ENCODE data around the gene OR51S1.

The OR51S1 gene, protein sequence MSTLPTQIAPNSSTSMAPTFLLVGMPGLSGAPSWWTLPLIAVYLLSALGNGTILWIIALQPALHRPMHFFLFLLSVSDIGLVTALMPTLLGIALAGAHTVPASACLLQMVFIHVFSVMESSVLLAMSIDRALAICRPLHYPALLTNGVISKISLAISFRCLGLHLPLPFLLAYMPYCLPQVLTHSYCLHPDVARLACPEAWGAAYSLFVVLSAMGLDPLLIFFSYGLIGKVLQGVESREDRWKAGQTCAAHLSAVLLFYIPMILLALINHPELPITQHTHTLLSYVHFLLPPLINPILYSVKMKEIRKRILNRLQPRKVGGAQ

DNA sequence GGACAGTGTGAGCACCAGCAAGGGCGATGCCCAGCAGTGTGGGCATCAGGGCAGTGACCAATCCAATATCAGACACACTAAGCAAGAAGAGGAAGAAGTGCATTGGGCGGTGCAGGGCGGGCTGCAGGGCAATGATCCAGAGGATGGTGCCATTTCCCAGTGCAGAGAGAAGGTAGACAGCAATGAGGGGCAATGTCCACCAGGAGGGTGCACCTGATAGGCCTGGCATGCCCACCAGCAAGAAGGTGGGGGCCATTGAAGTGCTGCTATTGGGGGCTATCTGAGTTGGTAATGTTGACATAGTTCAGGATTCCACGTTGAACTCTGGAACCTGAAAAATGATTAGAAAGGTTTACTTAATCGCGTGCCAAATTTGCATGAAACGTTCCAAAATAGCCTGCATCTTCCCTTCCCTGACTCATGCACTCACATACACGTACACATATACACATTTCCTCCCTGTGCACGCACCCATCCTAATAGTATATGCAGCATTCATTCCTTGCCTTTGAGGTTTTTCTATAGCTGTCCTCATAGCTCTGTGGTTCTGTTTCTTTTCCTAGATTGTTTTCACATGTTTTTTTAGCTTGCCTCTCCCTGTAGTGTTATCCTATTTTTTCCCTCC is at the start of gene OR51S1:
Gene OR51S1 (minus strand): TSS at position 301 of the 625 bp plus-strand sequence. CDS start 0 bp downstream, at position 301.
- TF ChIP-seq, protein P1, sequence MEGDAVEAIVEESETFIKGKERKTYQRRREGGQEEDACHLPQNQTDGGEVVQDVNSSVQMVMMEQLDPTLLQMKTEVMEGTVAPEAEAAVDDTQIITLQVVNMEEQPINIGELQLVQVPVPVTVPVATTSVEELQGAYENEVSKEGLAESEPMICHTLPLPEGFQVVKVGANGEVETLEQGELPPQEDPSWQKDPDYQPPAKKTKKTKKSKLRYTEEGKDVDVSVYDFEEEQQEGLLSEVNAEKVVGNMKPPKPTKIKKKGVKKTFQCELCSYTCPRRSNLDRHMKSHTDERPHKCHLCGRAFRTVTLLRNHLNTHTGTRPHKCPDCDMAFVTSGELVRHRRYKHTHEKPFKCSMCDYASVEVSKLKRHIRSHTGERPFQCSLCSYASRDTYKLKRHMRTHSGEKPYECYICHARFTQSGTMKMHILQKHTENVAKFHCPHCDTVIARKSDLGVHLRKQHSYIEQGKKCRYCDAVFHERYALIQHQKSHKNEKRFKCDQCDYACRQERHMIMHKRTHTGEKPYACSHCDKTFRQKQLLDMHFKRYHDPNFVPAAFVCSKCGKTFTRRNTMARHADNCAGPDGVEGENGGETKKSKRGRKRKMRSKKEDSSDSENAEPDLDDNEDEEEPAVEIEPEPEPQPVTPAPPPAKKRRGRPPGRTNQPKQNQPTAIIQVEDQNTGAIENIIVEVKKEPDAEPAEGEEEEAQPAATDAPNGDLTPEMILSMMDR (conservative IDR thresholded peaks at IDR 0.05) = no peak
- TF ChIP-seq ZFX (IDR thresholded peaks at IDR 0.05) = no peak
- no peak within 1 kb of the TSS for H3K27ac ChIP-seq

DNA sequence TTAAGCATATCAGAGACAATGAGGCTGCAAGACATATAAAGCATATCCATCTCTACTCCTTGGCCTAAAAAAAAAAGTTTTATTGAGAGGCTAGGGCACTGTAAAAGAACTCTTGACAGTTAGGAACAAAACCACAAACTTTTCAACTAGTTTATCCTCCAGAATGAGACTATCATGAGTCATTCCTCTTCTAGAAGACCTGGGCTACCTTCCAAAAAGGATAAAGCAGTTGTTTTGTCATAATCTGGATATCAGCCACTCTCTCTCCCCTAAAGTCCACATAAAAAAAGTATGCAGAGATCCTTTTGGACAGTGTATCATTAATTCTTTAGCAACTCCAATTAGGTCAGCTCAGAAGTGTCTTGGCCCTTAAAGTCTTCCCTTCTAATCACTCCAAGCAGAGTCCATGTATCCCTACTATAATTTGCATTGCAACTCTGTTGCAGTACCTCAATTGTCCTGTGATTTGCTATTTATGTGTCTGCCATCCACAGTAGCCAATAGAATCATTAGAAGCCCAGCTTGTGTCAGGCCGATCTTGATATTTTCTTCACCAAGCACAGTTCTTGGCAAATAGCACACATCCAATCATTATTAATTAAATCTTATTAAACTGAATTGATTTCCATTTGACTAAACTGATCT is 43.1 kb upstream of the OR51S1 start:
- no peak overlapping the region for H3K27ac ChIP-seq
- TF ChIP-seq, protein P1 (conservative IDR thresholded peaks at IDR 0.05) = peak; percentile 16; the same call in 1 of the 2 replicates
- TF ChIP-seq ZFX (IDR thresholded peaks at IDR 0.05) = no peak

DNA sequence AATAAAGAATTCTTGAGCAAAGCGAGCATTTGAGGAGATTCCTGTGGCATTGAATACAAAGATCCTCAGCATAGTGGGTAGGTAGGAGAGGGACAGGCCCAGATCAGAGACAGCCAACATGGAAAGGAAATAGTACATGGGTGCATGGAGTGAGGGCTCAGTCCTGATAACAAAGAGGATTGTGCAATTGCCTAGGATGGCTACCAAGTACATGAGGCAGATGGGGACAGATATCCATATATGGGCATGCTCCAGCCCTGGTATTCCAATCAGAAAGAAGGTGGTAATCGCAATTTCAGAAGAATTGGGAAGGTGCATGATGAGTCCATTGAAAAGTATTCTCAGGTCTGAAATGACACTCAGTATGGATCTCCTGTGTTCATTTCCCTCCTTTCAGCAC is 41.3 kb upstream of the OR51S1 start:
- TF ChIP-seq, protein P1 (conservative IDR thresholded peaks at IDR 0.05) = no peak
- no peak for TF ChIP-seq ZFX (IDR thresholded peaks at IDR 0.05)
- H3K27ac ChIP-seq = no peak overlapping the region

DNA sequence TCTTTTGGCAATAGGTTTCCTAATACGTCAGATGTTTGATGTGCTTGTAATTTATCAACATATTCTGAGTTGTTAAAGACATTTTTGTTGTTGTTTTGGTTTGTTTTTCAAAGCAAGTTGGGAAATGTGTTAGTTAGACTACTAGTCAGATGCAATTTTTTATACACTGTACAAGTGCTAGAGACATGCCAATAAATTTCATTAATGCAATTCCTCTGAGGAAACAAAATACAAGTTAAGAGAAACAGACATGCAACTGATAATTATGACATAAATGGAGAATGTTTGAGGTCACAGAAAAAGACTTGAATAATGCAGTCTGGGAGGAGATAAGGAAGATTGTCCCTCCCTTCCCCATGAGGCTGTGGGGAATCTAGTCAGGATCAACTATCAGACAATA is 38.6 kb upstream of the OR51S1 start:
- H3K27ac ChIP-seq = no peak overlapping the region
- TF ChIP-seq, protein P1 (conservative IDR thresholded peaks at IDR 0.05) = no peak
- TF ChIP-seq ZFX (IDR thresholded peaks at IDR 0.05) = no peak

DNA sequence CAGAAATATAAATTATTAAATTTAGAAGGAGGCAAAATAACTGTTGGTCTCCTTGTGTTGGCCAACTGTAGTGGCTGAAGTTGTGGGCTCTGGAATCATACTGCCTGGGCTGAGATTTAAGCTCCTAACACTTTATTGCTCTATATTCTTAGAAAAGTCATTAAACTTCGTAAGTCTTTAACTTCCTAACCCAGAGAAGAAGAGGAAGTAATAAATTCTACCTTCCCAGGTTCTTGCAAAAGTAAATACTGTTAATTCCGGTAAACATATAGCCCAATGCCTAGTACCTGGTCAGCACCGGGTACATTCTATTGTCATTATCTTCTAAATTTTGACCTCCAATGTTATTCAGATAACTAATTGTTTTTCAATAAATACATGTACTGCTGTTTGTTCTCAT is 37.2 kb upstream of the OR51S1 start:
- H3K27ac ChIP-seq = no peak overlapping the region
- TF ChIP-seq ZFX (IDR thresholded peaks at IDR 0.05) = no peak
- TF ChIP-seq, protein P1 (conservative IDR thresholded peaks at IDR 0.05) = no peak

DNA sequence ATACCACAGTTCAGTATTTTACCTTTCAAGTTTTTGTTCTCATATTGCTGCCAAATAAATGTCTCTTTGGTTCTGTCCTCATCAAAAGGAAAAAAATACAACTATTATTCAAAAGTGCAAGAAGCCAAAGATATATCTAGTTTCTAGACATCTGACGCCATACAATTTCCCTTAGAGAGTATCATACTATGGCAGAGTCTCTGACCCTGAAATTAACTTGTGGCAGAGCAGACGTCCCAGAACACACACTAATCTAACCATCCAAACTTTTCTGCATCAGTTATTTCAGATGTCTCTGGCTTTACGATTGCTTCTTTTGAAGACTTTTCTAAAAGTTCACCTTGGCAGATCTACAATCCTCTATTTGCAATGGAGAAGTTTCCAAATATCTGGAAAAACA is 35.4 kb upstream of the OR51S1 start:
- no peak for TF ChIP-seq ZFX (IDR thresholded peaks at IDR 0.05)
- TF ChIP-seq, protein P1 (conservative IDR thresholded peaks at IDR 0.05) = no peak
- no peak overlapping the region for H3K27ac ChIP-seq

DNA sequence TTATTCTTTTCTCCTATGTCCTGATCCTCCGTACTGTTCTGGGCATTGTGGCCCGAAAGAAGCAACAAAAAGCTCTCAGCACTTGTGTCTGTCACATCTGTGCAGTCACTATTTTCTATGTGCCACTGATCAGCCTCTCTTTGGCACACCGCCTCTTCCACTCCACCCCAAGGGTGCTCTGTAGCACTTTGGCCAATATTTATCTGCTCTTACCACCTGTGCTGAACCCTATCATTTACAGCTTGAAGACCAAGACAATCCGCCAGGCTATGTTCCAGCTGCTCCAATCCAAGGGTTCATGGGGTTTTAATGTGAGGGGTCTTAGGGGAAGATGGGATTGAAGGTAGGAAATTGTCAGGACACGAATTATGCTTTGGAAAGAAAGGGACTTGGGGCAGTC is 33.5 kb upstream of the OR51S1 start:
- TF ChIP-seq, protein P1 (conservative IDR thresholded peaks at IDR 0.05) = no peak
- no peak for TF ChIP-seq ZFX (IDR thresholded peaks at IDR 0.05)
- H3K27ac ChIP-seq = no peak overlapping the region

All from C4-2B (cell line).